Activated CD4-positive, alpha-beta T cell treated with anti-CD3 and anti-CD28 coated beads for 36 hours (primary cell): ENCODE data around the gene IL12RB2. TPM values are rescaled to one million over a fixed set of nuclear protein-coding genes. Genes with fewer than 3 reads are reported as not detected.
"Not testable (repeated sequence)": the region's sequence is repeated elsewhere in the genome, so short reads cannot be mapped to it uniquely, and the experiment has no call there.

ENCODE experiments used
- ATAC-seq: fragments of 200-7000 bp; cut with Tn5 transposase; one replicate; pipeline ENCODE4 v1.10.0; 2021; ENCODE audit warnings: mild to moderate bottlenecking, moderate library complexity
- CTCF ChIA-PET: fragments of 350-600 bp; sonication (Branson Sonifier 250); formaldehyde crosslinking; loops from one replicate; lab custom pipeline; 2021; ENCODE audit warnings: antibody characterized with exemption; lab: Charles Lee
- POLR2A ChIA-PET: fragments of 350-600 bp; sonication (Branson Sonifier 250); formaldehyde crosslinking; loops from one replicate; lab custom pipeline; 2021; ENCODE audit warnings: antibody characterized with exemption, inconsistent platforms; lab: Charles Lee
- DNase-seq: peaks from one replicate; pipeline ENCODE4 v3.0.0-alpha.2; 2020
- H3K27ac Mint-ChIP-seq: one replicate; pipeline ENCODE4 v1.8.0; 2021; ENCODE audit warnings: mixed read lengths
- H3K27me3 Mint-ChIP-seq: one replicate; pipeline ENCODE4 v1.8.0; 2021; ENCODE audit warnings: mixed read lengths
- H3K36me3 Mint-ChIP-seq: one replicate; pipeline ENCODE4 v1.8.0; 2021; ENCODE audit warnings: low read depth, mixed read lengths
- H3K4me1 Mint-ChIP-seq: one replicate; pipeline ENCODE4 v1.8.0; 2021; ENCODE audit warnings: mixed read lengths
- H3K4me3 Mint-ChIP-seq: one replicate; pipeline ENCODE4 v1.8.0; 2021; ENCODE audit warnings: mild to moderate bottlenecking, moderate library complexity, mixed read lengths
- H3K9me3 Mint-ChIP-seq: one replicate; pipeline ENCODE4 v1.8.0; 2021; ENCODE audit warnings: low read depth, mixed read lengths
- intact Hi-C, 2 experiments: fragments of 100-400 bp; cut with DNase I in 1 of 2; cut with micrococcal nuclease in 1 of 2; formaldehyde crosslinking; loops; one replicate each; pipeline versions ENCODE4 v1.14.2 to v1.15.1; 2022 to 2024; cut with DNase I, micrococcal nuclease
- total RNA-seq, 2 experiments: library from RNA; stranded (reverse); gene quantifications; one replicate each; pipeline ENCODE4 v1.2.3, GENCODE V29; 2021

IL12RB2 gene
- total RNA-seq, 2 experiments from 2014 or later, result 77.9 to 99.2 TPM

GRCh38 chr1:67414574-67414973 lies 106.9 kb downstream of the IL12RB2 start:
- Mint-ChIP-seq H3K4me3 (no peak overlapping the region), H3K4me1 (peaks cover 50% of the 10 kb centered on the region), H3K9me3 (no peaks in the 10 kb centered on the region), H3K27ac (peak overlapping the region; percentile 58), H3K36me3 (peaks cover 86% of the 10 kb centered on the region), H3K27me3 (no peaks in the 10 kb centered on the region)
- DNase-seq, result no peak
- ChIA-PET CTCF (no interaction called here), POLR2A (interaction anchor here (0.7 to 1.1 kb wide), 2 partner anchors 14 to 89 kb away, joined by 3 to 4 read pairs; no protein-coding TSS in a partner anchor)
- ATAC-seq, result no peak
- intact Hi-C loops, result no loop called here

- POLR2A ChIA-PET, result interaction anchor here (0.7 to 1.6 kb wide), 4 partner anchors 11 to 98 kb away, joined by 3 to 11 read pairs (median 4); no protein-coding TSS in a partner anchor
Measured at GRCh38 chr1:67415041-67415440, 107.4 kb downstream of the IL12RB2 start.

GRCh38 chr1:67417733-67418132 lies 110.1 kb downstream of the IL12RB2 start:
- H3K4me3 Mint-ChIP-seq, H3K9me3 Mint-ChIP-seq, DNase-seq, H3K27me3 Mint-ChIP-seq, intact Hi-C loops, ATAC-seq: not testable (repeated sequence)
- Mint-ChIP-seq H3K36me3 (peaks cover 91% of the 10 kb centered on the region), H3K4me1 (peaks cover 68% of the 10 kb centered on the region), H3K27ac (peak overlapping the region; percentile 47)
- POLR2A ChIA-PET, result interaction anchor here (0.8 kb wide), 1 partner anchor 11 kb away, joined by 7 read pairs; no protein-coding TSS in a partner anchor
- CTCF ChIA-PET, result interaction anchor here (0.9 kb wide), 2 partner anchors 11 to 69 kb away, joined by 3 read pairs; no protein-coding TSS in a partner anchor

More at GRCh38 chr1:67415041-67415440, 107.4 kb downstream of the IL12RB2 start:
- Mint-ChIP-seq H3K27me3 (no peaks in the 10 kb centered on the region), H3K36me3 (peaks cover 86% of the 10 kb centered on the region), H3K4me3 (no peak overlapping the region), H3K27ac (no peak overlapping the region), H3K9me3 (no peaks in the 10 kb centered on the region), H3K4me1 (peaks cover 53% of the 10 kb centered on the region)
- intact Hi-C loops, result no loop called here
- ATAC-seq (no peak), DNase-seq (no peak)
- CTCF ChIA-PET, result interaction anchor here (1.3 to 1.8 kb wide), 5 partner anchors 9 to 201 kb away, joined by 4 to 12 read pairs (median 4); no protein-coding TSS in a partner anchor

GRCh38 chr1:67418839-67419586 lies 111.3 kb downstream of the IL12RB2 start:
- H3K4me3 Mint-ChIP-seq, result no peak overlapping the region
- peak overlapping the region; percentile 63 for H3K27ac Mint-ChIP-seq
- intact Hi-C loops, result no loop called here

GRCh38 chr1:67420835-67421492 lies 113.3 kb downstream of the IL12RB2 start:
- H3K4me3 Mint-ChIP-seq, result no peak overlapping the region
- H3K36me3 Mint-ChIP-seq, result peaks cover 92% of the 10 kb centered on the region
- CTCF ChIA-PET, result interaction anchor here (1.5 kb wide), 1 partner anchor 20 kb away, joined by 4 read pairs; no protein-coding TSS in a partner anchor
- DNase-seq (no peak), ATAC-seq (no peak)
- no peaks in the 10 kb centered on the region for H3K27me3 Mint-ChIP-seq
- intact Hi-C loops, result no loop called here
- POLR2A ChIA-PET, result interaction anchor here (1.0 kb wide), 1 partner anchor 9 kb away, joined by 7 read pairs; the partner anchor contains the start of gene SERBP1
- peak overlapping the region; percentile 51 for H3K27ac Mint-ChIP-seq
- H3K9me3 Mint-ChIP-seq, result no peaks in the 10 kb centered on the region
- H3K4me1 Mint-ChIP-seq, result peaks cover 77% of the 10 kb centered on the region

More at GRCh38 chr1:67418839-67419586, 111.3 kb downstream of the IL12RB2 start:
- H3K4me1 Mint-ChIP-seq, result peaks cover 76% of the 10 kb centered on the region
- ATAC-seq, result no peak
- no peaks in the 10 kb centered on the region for H3K9me3 Mint-ChIP-seq
- ChIA-PET POLR2A (interaction anchor here (0.6 to 1.8 kb wide), 3 partner anchors 10 to 314 kb away, joined by 4 to 14 read pairs (median 6); partner anchors contain the start of gene SERBP1), CTCF (interaction anchor here (0.7 to 1.3 kb wide), 5 partner anchors 9 to 207 kb away, joined by 3 to 4 read pairs (median 3); no protein-coding TSS in a partner anchor)
- H3K27me3 Mint-ChIP-seq, result no peaks in the 10 kb centered on the region
- DNase-seq, result no peak
- H3K36me3 Mint-ChIP-seq, result peaks cover 92% of the 10 kb centered on the region

GRCh38 chr1:67427465-67427864 lies 119.8 kb downstream of the IL12RB2 start:
- intact Hi-C loops, result loop anchor here in 1 of 2 experiments (2.0 kb wide), 1 partner anchor 17 kb away; no protein-coding TSS in a partner anchor
- Mint-ChIP-seq H3K9me3 (no peaks in the 10 kb centered on the region), H3K4me3 (peak overlapping the region; percentile 97), H3K27ac (peak overlapping the region; percentile 100), H3K36me3 (peaks cover 74% of the 10 kb centered on the region), H3K27me3 (no peaks in the 10 kb centered on the region), H3K4me1 (peaks cover 51% of the 10 kb centered on the region)
- ChIA-PET CTCF (interaction anchor here (0.9 to 3.3 kb wide), 6 partner anchors 11 to 215 kb away, joined by 3 to 12 read pairs (median 3); no protein-coding TSS in a partner anchor), POLR2A (interaction anchor here (1.0 to 2.6 kb wide), 4 partner anchors 12 to 114 kb away, joined by 3 to 11 read pairs (median 6); no protein-coding TSS in a partner anchor)
- no peak for ATAC-seq
- no peak for DNase-seq

- ChIA-PET POLR2A (interaction anchor here (1.1 to 2.4 kb wide), 4 partner anchors 15 to 95 kb away, joined by 3 to 8 read pairs (median 4); no protein-coding TSS in a partner anchor), CTCF (interaction anchor here (0.9 to 3.3 kb wide), 7 partner anchors 10 to 216 kb away, joined by 3 to 13 read pairs (median 3); no protein-coding TSS in a partner anchor)
- peaks cover 69% of the 10 kb centered on the region for H3K36me3 Mint-ChIP-seq
- peak overlapping the region; percentile 100 for H3K27ac Mint-ChIP-seq
- H3K27me3 Mint-ChIP-seq, result no peaks in the 10 kb centered on the region
- intact Hi-C loops, result loop anchor here in 1 of 2 experiments (2.0 kb wide), 1 partner anchor 17 kb away; no protein-coding TSS in a partner anchor
- ATAC-seq (no peak), DNase-seq (no peak)
- peaks cover 49% of the 10 kb centered on the region for H3K4me1 Mint-ChIP-seq
- H3K4me3 Mint-ChIP-seq, result peak overlapping the region; percentile 97
- no peaks in the 10 kb centered on the region for H3K9me3 Mint-ChIP-seq
Measured at GRCh38 chr1:67427947-67428346, 120.3 kb downstream of the IL12RB2 start.

- intact Hi-C loops, result no loop called here
- POLR2A ChIA-PET, result interaction anchor here (0.5 to 2.4 kb wide), 15 partner anchors 10 to 154 kb away, joined by 3 to 14 read pairs (median 4); no protein-coding TSS in a partner anchor
- Mint-ChIP-seq H3K36me3 (peaks cover 58% of the 10 kb centered on the region), H3K27me3 (no peaks in the 10 kb centered on the region), H3K27ac (peak overlapping the region; percentile 100), H3K4me1 (peaks cover 54% of the 10 kb centered on the region), H3K9me3 (no peaks in the 10 kb centered on the region), H3K4me3 (peak overlapping the region; percentile 97)
- CTCF ChIA-PET, result interaction anchor here (0.6 to 3.3 kb wide), 5 partner anchors 11 to 217 kb away, joined by 3 to 13 read pairs (median 11); no protein-coding TSS in a partner anchor
- DNase-seq, result peak; percentile 59
- ATAC-seq, result no peak
Measured at GRCh38 chr1:67429011-67429527, 121.4 kb downstream of the IL12RB2 start.

- Mint-ChIP-seq H3K4me3 (peak overlapping the region; percentile 97), H3K36me3 (peaks cover 51% of the 10 kb centered on the region), H3K9me3 (no peaks in the 10 kb centered on the region), H3K27ac (peak overlapping the region; percentile 100), H3K27me3 (no peaks in the 10 kb centered on the region), H3K4me1 (peaks cover 53% of the 10 kb centered on the region)
- intact Hi-C loops, result loop anchor here (1.0 to 5.0 kb wide), 16 partner anchors 49 to 504 kb away; partner anchors contain the start of genes GADD45A (in 1 of the 2) and SLC35D1 (in 1 of the 2)
- peak; percentile 1 for ATAC-seq
- peak; percentile 46 for DNase-seq
- CTCF ChIA-PET, result interaction anchor here (0.6 to 3.3 kb wide), 4 partner anchors 14 to 195 kb away, joined by 3 to 13 read pairs (median 11); no protein-coding TSS in a partner anchor
- POLR2A ChIA-PET, result interaction anchor here (0.5 to 2.1 kb wide), 19 partner anchors 8 to 541 kb away, joined by 3 to 14 read pairs (median 4); partner anchors contain the start of genes DNAI4 and GADD45A
Measured at GRCh38 chr1:67429528-67430357, 122.1 kb downstream of the IL12RB2 start.
